Hematopoietic multipotent progenitor cell treated with erythropoietin and hydrocortisone succinate and interleukin-3 and kit ligand, for 17 days (in vitro differentiated cells): ENCODE measurements around the gene TRIM9.

Experiments
- DNase-seq: peaks from one replicate; pipeline ENCODE4 v3.0.0-alpha.2; 2015; ENCODE audit warnings: low spot score

TRIM9 gene

GRCh38 chr14:50935126-50936015 lies 159.5 kb downstream of the TRIM9 start:
- DNase-seq = no peak

GRCh38 chr14:50932592-50933495 lies 162.1 kb downstream of the TRIM9 start:
- DNase-seq = no peak

GRCh38 chr14:50932156-50932555 lies 162.7 kb downstream of the TRIM9 start:
- no peak for DNase-seq

GRCh38 chr14:50931559-50931958 lies 163.3 kb downstream of the TRIM9 start:
- DNase-seq = no peak

- no peak for DNase-seq
Observed at GRCh38 chr14:50929506-50929905, 165.4 kb downstream of the TRIM9 start.

GRCh38 chr14:50928002-50928635 lies 166.8 kb downstream of the TRIM9 start:
- no peak for DNase-seq

GRCh38 chr14:50926851-50927386 lies 168.0 kb downstream of the TRIM9 start:
- DNase-seq = peak; percentile 38
